Measurements from ENCODE around the gene SST. TPM values are rescaled to one million over a fixed set of nuclear protein-coding genes. Genes with fewer than 3 reads are reported as not detected.
A peak's percentile ranks its signal among the peaks of the same experiment; 100 is the strongest.

SST gene
- total RNA-seq, 1 donor from 2014 or later = 10.8 TPM

DNA sequence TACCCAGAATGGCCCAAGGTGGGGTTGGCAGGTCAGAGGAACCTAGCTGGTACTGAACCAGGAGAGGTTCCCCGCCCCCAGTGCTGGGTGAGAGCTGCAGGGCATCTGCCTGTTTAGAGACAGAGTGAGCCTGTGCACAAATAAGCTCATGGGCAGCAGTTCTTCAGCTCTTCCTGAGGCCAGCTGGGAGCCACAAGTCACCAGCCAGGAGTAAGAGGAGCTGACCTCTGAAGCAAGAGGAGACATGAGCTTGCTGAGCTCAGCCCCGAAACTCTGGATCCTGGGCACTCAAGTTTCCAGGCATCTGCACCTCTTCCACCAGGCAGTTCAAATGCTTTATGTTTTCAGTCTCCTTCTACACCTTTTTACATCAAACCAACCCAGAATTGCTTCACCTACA lies 30.1 kb upstream of the SST start:
- no peaks in the 10 kb centered on the region for H3K36me3 Mint-ChIP-seq
- no peak for DNase-seq (ENCODE audit: low spot score in 2 of 2, unreplicated experiment in 2 of 2)
- peaks cover 25% of the 10 kb centered on the region for H3K27me3 Mint-ChIP-seq (ENCODE audit: low read depth)
- H3K27ac Mint-ChIP-seq = no peak overlapping the region
- no peaks in the 10 kb centered on the region for H3K9me3 Mint-ChIP-seq
- no peaks in the 10 kb centered on the region for H3K4me1 Mint-ChIP-seq
- no peak for TF ChIP-seq CTCF (IDR thresholded peaks at IDR 0.05; ENCODE audit: unreplicated experiment)
- H3K4me3 Mint-ChIP-seq = no peak overlapping the region

- Mint-ChIP-seq H3K4me1 (no peaks in the 10 kb centered on the region), H3K27me3 (ENCODE audit: low read depth) (peaks cover 38% of the 10 kb centered on the region), H3K27ac (no peak overlapping the region), H3K9me3 (no peaks in the 10 kb centered on the region), H3K4me3 (no peak overlapping the region), H3K36me3 (no peaks in the 10 kb centered on the region)
- no peak for DNase-seq (ENCODE audit: low spot score in 2 of 2, unreplicated experiment in 2 of 2)
- no peak for TF ChIP-seq CTCF (IDR thresholded peaks at IDR 0.05; ENCODE audit: unreplicated experiment)
Measured at GRCh38 chr3:187698499-187699399, 28.6 kb upstream of the SST start.

- Mint-ChIP-seq H3K36me3 (no peaks in the 10 kb centered on the region), H3K4me1 (no peaks in the 10 kb centered on the region), H3K9me3 (no peaks in the 10 kb centered on the region), H3K27ac (no peak overlapping the region), H3K4me3 (no peak overlapping the region), H3K27me3 (ENCODE audit: low read depth) (peaks cover 40% of the 10 kb centered on the region)
- TF ChIP-seq CTCF (IDR thresholded peaks at IDR 0.05; ENCODE audit: unreplicated experiment) = no peak
- DNase-seq (ENCODE audit: low spot score in 2 of 2, unreplicated experiment in 2 of 2) = no peak
Measured at GRCh38 chr3:187696021-187696420, 25.8 kb upstream of the SST start.

DNA sequence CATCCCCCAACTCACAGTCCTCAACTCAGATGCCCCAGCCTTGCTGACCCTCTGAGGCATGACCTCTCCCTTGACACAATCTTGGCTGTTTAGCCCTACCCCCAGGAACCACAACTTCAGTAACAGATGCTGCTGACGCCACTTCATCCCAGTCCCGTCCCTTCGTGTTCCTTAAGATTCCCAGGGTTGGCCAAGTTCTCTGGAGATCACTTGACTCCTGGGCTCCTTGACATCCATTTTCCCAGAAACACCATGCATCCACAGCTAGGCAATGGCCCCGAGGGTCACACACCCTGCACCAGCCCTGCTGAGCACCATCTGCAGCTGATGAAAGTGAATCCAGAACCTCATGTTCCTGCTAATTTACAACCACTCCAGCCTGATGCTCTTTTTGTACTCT lies 25.3 kb upstream of the SST start:
- TF ChIP-seq CTCF (IDR thresholded peaks at IDR 0.05; ENCODE audit: unreplicated experiment) = no peak
- peak overlapping the region; percentile 39 for H3K27ac Mint-ChIP-seq
- no peaks in the 10 kb centered on the region for H3K4me1 Mint-ChIP-seq
- H3K36me3 Mint-ChIP-seq = no peaks in the 10 kb centered on the region
- DNase-seq (ENCODE audit: low spot score in 2 of 2, unreplicated experiment in 2 of 2) = no peak
- no peak overlapping the region for H3K4me3 Mint-ChIP-seq
- H3K9me3 Mint-ChIP-seq = no peaks in the 10 kb centered on the region
- peaks cover 40% of the 10 kb centered on the region for H3K27me3 Mint-ChIP-seq (ENCODE audit: low read depth)

GRCh38 chr3:187694801-187695200 lies 24.6 kb upstream of the SST start:
- Mint-ChIP-seq H3K27me3 (ENCODE audit: low read depth) (peaks cover 40% of the 10 kb centered on the region), H3K4me3 (no peak overlapping the region), H3K4me1 (no peaks in the 10 kb centered on the region), H3K9me3 (no peaks in the 10 kb centered on the region), H3K36me3 (no peaks in the 10 kb centered on the region), H3K27ac (no peak overlapping the region)
- no peak for TF ChIP-seq CTCF (IDR thresholded peaks at IDR 0.05; ENCODE audit: unreplicated experiment)
- no peak for DNase-seq (ENCODE audit: low spot score in 2 of 2, unreplicated experiment in 2 of 2)

Data from mesothelial cell of epicardium (in vitro differentiated cells).